Astrocyte (in vitro differentiated cells and primary cell): Measurements from ENCODE around the gene RTEL1. TPM values are rescaled to one million over a fixed set of nuclear protein-coding genes. Genes with fewer than 3 reads are reported as not detected.
A peak's percentile ranks its signal among the peaks of the same experiment; 100 is the strongest.

ENCODE experiments used
- DNase-seq: peaks from one replicate; pipeline ENCODE4 v3.0.0-alpha.2; 2010; ENCODE audit warnings: low read depth
- FAIRE-seq: peaks from 2 replicates; lab custom pipeline; 2011; peaks lifted over from hg19 to GRCh38; lab: Jason Lieb, UNC
- H2AFZ ChIP-seq: 2 replicates; pipeline ENCODE4 v1.6.0; 2012; ENCODE audit warnings: low read depth, low read length, inconsistent platforms
- H3K27ac ChIP-seq: 2 replicates; pipeline ENCODE4 v1.5.1; 2011; ENCODE audit warnings: low read depth, low read length, inconsistent platforms
- H3K27me3 ChIP-seq: 2 replicates; pipeline ENCODE4 v1.6.0; 2011; ENCODE audit warnings: low read length, inconsistent platforms; ENCODE audit not compliant: insufficient read depth
- H3K36me3 ChIP-seq: 2 replicates; pipeline ENCODE4 v1.5.1; 2011; ENCODE audit warnings: low read length, inconsistent platforms; ENCODE audit not compliant: insufficient read depth
- H3K4me1 ChIP-seq: 2 replicates; pipeline ENCODE4 v1.5.1; 2011; ENCODE audit warnings: low read length, inconsistent platforms; ENCODE audit not compliant: insufficient read depth
- H3K4me2 ChIP-seq: 2 replicates; pipeline ENCODE4 v1.6.0; 2012; ENCODE audit warnings: low read length, inconsistent platforms
- H3K4me3 ChIP-seq: 2 replicates; pipeline ENCODE4 v1.5.1; 2011; ENCODE audit warnings: low read depth, mild to moderate bottlenecking, low read length, inconsistent platforms; ENCODE audit not compliant: insufficient read depth
- H3K79me2 ChIP-seq: 2 replicates; pipeline ENCODE4 v1.6.0; 2012; ENCODE audit warnings: mild to moderate bottlenecking, low read length, inconsistent platforms; ENCODE audit not compliant: insufficient read depth
- H3K9ac ChIP-seq: 2 replicates; pipeline ENCODE4 v1.6.0; 2012; ENCODE audit warnings: mild to moderate bottlenecking, low read length, inconsistent platforms
- H3K9me3 ChIP-seq: 2 replicates; pipeline ENCODE4 v1.5.1; 2012; ENCODE audit warnings: low read depth, mild to moderate bottlenecking, low read length, inconsistent platforms; ENCODE audit not compliant: insufficient read depth
- H4K20me1 ChIP-seq: 2 replicates; pipeline ENCODE4 v1.6.0; 2012; ENCODE audit warnings: low read length, inconsistent platforms; ENCODE audit not compliant: insufficient read depth
- H3K27ac Mint-ChIP-seq: one replicate; pipeline ENCODE4 v1.8.0; 2021; ENCODE audit warnings: mild to moderate bottlenecking, mixed read lengths; ENCODE audit not compliant: unreplicated experiment
- H3K27me3 Mint-ChIP-seq: one replicate; pipeline ENCODE4 v1.8.0; 2021; ENCODE audit warnings: low read depth, mixed read lengths; ENCODE audit not compliant: unreplicated experiment
- H3K36me3 Mint-ChIP-seq: one replicate; pipeline ENCODE4 v1.8.0; 2021; ENCODE audit warnings: low read depth, mixed read lengths; ENCODE audit not compliant: unreplicated experiment
- H3K4me1 Mint-ChIP-seq: one replicate; pipeline ENCODE4 v1.8.0; 2021; ENCODE audit warnings: low read depth, mixed read lengths; ENCODE audit not compliant: unreplicated experiment
- H3K4me3 Mint-ChIP-seq: one replicate; pipeline ENCODE4 v1.8.0; 2021; ENCODE audit warnings: mild to moderate bottlenecking, moderate library complexity, mixed read lengths; ENCODE audit not compliant: unreplicated experiment
- H3K9me3 Mint-ChIP-seq: one replicate; pipeline ENCODE4 v1.8.0; 2021; ENCODE audit warnings: mild to moderate bottlenecking, mixed read lengths; ENCODE audit not compliant: unreplicated experiment
- CTCF ChIP-seq: IDR thresholded peaks from 2 replicates; pipeline ENCODE4 v1.5.1; 2011; ENCODE audit warnings: low read depth, mild to moderate bottlenecking, inconsistent platforms, low read length, moderate library complexity; ENCODE audit not compliant: insufficient read depth
- EZH2 ChIP-seq: IDR thresholded peaks from 2 replicates; pipeline ENCODE4 v1.6.1; 2012; ENCODE audit warnings: mild to moderate bottlenecking, low read length, inconsistent platforms; ENCODE audit not compliant: insufficient read depth
- total RNA-seq: library from RNA; stranded (reverse); gene quantifications from 2 replicates; pipeline ENCODE4 v1.2.1, GENCODE V29; 2021

RTEL1 gene
- total RNA-seq, 1 donor from 2014 or later: 15.5 TPM

- H3K27ac Mint-ChIP-seq: no peak overlapping the region
- DNase-seq (no peak), FAIRE-seq (no peak)
- Histone ChIP-seq H3K79me2 (peaks cover 23% of the 10 kb centered on the region), H3K27me3 (no peaks in the 10 kb centered on the region), H3K4me3 (no peak overlapping the region), H3K9ac (no peak overlapping the region), H4K20me1 (peaks cover 17% of the 10 kb centered on the region), H3K9me3 (no peaks in the 10 kb centered on the region), H3K36me3 (no peaks in the 10 kb centered on the region), H3K27ac (no peak overlapping the region), H2AFZ (no peak overlapping the region), H3K4me1 (peaks cover 31% of the 10 kb centered on the region), H3K4me2 (no peak overlapping the region)
- peaks cover 3% of the 10 kb centered on the region for H3K9me3 Mint-ChIP-seq
- H3K4me1 Mint-ChIP-seq: peaks cover 5% of the 10 kb centered on the region
- TF ChIP-seq CTCF (no peak), EZH2 (no peak)
- H3K4me3 Mint-ChIP-seq: no peak overlapping the region
- H3K36me3 Mint-ChIP-seq: no peaks in the 10 kb centered on the region
- H3K27me3 Mint-ChIP-seq: peaks cover 1% of the 10 kb centered on the region
Observed at GRCh38 chr20:63655249-63655648, 2.9 kb upstream of the RTEL1 start.

GRCh38 chr20:63656451-63656850 lies 1.7 kb upstream of the RTEL1 start:
- no peak for DNase-seq
- H3K4me3 Mint-ChIP-seq: peak overlapping the region; percentile 62

More at GRCh38 chr20:63656451-63656850, 1.7 kb upstream of the RTEL1 start:
- H3K9me3 Mint-ChIP-seq: peaks cover 3% of the 10 kb centered on the region
- H3K27me3 Mint-ChIP-seq: peaks cover 1% of the 10 kb centered on the region
- no peak overlapping the region for H2AFZ ChIP-seq
- peaks cover 29% of the 10 kb centered on the region for H3K79me2 ChIP-seq
- TF ChIP-seq CTCF (no peak), EZH2 (no peak)
- no peak for FAIRE-seq
- no peak overlapping the region for H3K27ac Mint-ChIP-seq
- H3K36me3 Mint-ChIP-seq: no peaks in the 10 kb centered on the region
- H3K27ac ChIP-seq: no peak overlapping the region
- no peak overlapping the region for H3K4me2 ChIP-seq
- no peaks in the 10 kb centered on the region for H3K36me3 ChIP-seq
- H4K20me1 ChIP-seq: peaks cover 11% of the 10 kb centered on the region
- no peak overlapping the region for H3K9ac ChIP-seq
- no peaks in the 10 kb centered on the region for H3K27me3 ChIP-seq
- peaks cover 28% of the 10 kb centered on the region for H3K4me1 ChIP-seq
- peaks cover 5% of the 10 kb centered on the region for H3K4me1 Mint-ChIP-seq
- no peaks in the 10 kb centered on the region for H3K9me3 ChIP-seq
- H3K4me3 ChIP-seq: no peak overlapping the region
